ENCODE data around the gene HJV.

HJV gene

DNA sequence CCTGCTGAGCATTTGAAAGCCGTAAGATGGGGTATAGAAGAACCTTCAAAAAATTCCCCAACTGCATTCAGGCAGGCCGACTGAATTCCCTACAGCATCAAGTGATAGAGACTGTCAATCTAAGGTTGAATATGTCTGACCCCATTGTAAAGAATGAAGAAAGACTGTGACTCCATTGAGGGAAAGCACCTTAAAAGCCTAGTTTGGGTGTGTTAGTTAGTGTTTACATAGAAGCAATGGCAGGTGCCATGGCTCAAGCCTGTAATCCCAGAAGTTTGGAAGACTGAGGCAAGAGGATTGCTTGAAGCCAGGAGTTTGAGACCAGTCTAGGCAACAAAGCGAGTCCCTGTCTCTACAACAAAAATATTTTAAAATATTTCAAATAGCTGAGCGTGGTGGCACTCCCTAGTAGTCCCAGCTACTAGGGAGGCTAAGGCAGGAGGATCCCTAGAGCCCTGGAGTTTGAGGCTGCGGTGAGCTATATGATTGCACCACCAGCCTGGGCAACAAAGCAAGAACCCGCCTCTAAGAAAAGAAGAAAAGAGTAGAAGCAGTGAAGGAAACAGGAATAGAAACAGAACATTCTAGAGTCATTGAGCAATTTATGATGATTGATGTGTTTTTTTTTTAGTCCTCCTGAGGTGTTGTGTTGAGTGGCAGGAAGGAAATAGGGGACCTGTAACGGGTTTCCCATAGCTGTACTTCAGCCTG, 41.6 kb downstream of the HJV start:
- TF ChIP-seq TAF1 (IDR thresholded peaks at IDR 0.05; ENCODE audit: low read depth, low read length) (no peak), SPI1 (IDR thresholded peaks at IDR 0.05; ENCODE audit: low read depth, low read length) (peak; percentile 26), POLR2A (IDR thresholded peaks at IDR 0.05; ENCODE audit: low read depth, low read length) (no peak)
- DNase-seq (ENCODE audit: insufficient read length, low spot score) (no peak), FAIRE-seq (no peak)

DNA sequence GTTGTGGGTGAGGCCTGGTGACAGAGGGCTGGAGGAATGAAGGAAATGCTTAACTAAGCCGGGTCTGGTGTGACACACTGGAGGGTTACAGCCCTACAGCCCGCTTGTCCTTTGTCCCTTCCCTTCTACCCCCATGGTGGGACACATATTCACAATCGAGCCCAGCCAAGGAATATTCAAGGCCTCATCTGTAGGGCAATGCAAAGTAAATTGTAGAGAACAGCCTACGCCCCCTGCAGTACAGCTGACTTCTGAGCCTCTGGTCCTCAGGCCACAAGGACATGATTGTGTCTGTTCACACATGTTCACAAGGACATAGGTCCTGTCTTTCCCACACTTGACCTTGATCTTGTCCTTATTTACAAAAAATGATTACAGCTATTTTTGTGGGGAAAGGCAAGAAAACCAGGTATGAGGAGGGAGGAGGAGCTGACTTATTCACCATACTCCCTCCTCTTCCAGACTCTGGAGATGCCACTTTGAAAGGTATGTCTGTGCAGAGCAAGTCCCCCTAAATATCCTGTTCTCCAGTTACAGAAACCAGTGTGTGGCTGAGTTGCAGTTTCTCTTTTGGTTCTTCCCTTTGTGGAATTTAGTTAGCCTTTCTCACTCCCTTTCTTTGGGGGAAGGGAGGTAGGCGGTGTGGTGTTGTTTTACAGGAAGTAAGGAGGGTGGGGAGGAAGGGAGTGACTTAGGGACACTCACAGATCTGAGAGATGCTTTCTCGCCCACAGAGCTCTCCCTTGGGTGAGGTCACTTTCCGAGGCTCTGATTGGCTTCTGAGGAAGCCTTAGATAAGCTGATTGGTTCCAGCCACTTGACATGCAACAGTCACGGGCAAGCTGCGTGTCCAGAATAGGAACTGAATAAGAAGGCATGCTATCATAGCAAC, 42.4 kb downstream of the HJV start:
- TF ChIP-seq TAF1 (IDR thresholded peaks at IDR 0.05; ENCODE audit: low read depth, low read length): no peak
- peak; percentile 75 for TF ChIP-seq SPI1 (IDR thresholded peaks at IDR 0.05; ENCODE audit: low read depth, low read length)
- peak; percentile 52; the same call in 1 of the 2 replicates for TF ChIP-seq POU2F2 (IDR thresholded peaks at IDR 0.05; ENCODE audit: low read depth, low read length)
- FAIRE-seq (peak; percentile 87), DNase-seq (ENCODE audit: insufficient read length, low spot score) (no peak)

DNA sequence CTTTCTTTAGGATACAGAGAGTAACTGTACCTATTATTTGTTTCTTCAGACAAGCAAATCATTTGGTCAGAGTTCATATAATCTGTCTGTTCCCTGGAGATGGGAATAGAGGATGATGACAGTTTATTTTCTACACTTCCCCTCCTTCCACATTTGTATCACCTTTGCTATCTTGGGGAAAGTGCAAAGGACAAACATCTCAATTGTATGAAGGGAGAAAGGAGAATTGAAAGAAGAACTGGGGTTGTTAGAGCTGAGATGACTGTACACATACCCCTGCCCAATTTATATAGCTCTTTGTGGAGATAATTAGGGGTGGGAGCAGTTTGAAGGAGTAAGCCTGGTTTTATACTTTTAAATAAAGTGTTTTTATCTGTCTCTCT, 43.1 kb downstream of the HJV start:
- TF ChIP-seq POU2F2 (IDR thresholded peaks at IDR 0.05; ENCODE audit: low read depth, low read length) (no peak), POLR2A (IDR thresholded peaks at IDR 0.05; ENCODE audit: low read depth, low read length) (no peak), TAF1 (IDR thresholded peaks at IDR 0.05; ENCODE audit: low read depth, low read length) (no peak), PAX5 (IDR thresholded peaks at IDR 0.05; ENCODE audit: insufficient read depth, low read length, severe bottlenecking) (no peak), SPI1 (IDR thresholded peaks at IDR 0.05; ENCODE audit: low read depth, low read length) (peak; percentile 91)
- no peak for FAIRE-seq
- DNase-seq (ENCODE audit: insufficient read length, low spot score): no peak

DNA sequence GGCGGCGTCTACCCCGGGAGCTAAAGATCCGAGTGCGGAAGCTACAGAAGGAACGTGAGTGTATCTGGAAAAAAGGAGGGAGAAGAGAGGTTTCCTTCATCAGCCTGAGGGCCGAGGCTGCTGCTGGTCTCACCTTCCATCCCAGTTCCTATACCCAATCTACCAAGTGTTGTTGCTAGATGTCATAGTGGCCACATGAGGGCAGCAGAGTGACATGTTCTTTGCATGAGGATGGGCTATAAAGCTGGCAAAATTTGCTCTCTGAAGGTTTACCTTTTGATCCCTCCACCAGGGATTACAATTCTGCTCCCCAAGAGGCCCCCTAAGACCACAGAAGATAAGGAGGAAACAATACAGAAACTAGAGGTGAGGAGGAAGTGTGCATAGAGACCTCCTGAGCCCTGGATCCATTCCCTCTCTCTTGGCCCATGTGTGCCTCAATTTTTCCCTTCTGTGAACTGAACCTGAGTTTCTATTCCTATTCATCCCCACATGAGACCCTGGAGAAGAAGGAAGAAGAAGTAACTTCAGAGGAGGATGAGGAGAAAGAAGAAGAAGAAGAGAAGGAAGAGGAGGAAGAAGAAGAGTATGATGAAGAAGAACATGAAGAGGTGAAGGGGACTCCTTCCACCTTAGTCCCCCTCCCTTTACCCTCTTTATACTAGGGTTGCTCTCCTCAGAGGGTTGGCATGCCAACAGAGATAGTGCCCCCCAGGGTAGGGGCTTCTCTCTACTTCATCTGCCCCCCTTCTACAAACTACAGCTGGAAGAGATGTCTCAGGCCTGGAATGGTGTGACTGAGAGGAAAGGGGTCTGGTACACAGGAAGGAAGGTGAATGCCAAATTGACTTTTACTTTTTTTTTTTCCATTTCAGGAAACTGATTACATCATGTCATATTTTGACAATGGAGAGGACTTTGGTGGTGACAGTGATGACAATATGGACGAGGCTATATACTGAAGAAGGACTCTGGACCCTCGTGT, 43.8 kb downstream of the HJV start:
- DNase-seq (ENCODE audit: insufficient read length, low spot score) (peak; percentile 66), FAIRE-seq (peak; percentile 89)
- TF ChIP-seq PAX5 (IDR thresholded peaks at IDR 0.05; ENCODE audit: insufficient read depth, low read length, severe bottlenecking) (no peak), POLR2AphosphoS5 (IDR thresholded peaks at IDR 0.05; ENCODE audit: low read depth, low read length) (no peak), POLR2A (IDR thresholded peaks at IDR 0.05; ENCODE audit: low read depth, low read length) (no peak), SPI1 (IDR thresholded peaks at IDR 0.05; ENCODE audit: low read depth, low read length) (no peak), POU2F2 (IDR thresholded peaks at IDR 0.05; ENCODE audit: low read depth, low read length) (no peak)

DNA sequence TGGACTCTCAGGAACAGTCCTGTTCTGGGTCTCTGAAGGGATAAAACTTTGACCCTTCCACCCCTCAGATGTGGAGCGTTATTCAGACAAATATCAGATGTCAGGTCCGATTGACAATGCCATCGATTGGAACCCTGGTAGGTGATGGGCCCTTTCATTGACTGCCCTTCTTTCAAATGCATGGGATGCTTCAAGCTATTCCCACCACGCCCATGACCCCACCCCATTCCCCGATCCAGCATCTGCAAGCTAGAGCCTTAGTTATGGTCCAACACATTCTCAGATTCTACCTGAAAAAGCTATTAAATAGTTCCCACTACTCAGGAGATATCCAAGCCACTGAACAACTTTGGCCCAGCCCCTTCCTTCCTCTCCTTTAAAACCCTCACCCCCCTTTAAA, 44.5 kb downstream of the HJV start:
- TF ChIP-seq POU2F2 (IDR thresholded peaks at IDR 0.05; ENCODE audit: low read depth, low read length) (no peak), SPI1 (IDR thresholded peaks at IDR 0.05; ENCODE audit: low read depth, low read length) (no peak), POLR2A (IDR thresholded peaks at IDR 0.05; ENCODE audit: low read depth, low read length) (no peak), TAF1 (IDR thresholded peaks at IDR 0.05; ENCODE audit: low read depth, low read length) (no peak), POLR2AphosphoS5 (IDR thresholded peaks at IDR 0.05; ENCODE audit: low read depth, low read length) (no peak), PAX5 (IDR thresholded peaks at IDR 0.05; ENCODE audit: insufficient read depth, low read length, severe bottlenecking) (no peak)
- FAIRE-seq: no peak
- DNase-seq (ENCODE audit: insufficient read length, low spot score): no peak

DNA sequence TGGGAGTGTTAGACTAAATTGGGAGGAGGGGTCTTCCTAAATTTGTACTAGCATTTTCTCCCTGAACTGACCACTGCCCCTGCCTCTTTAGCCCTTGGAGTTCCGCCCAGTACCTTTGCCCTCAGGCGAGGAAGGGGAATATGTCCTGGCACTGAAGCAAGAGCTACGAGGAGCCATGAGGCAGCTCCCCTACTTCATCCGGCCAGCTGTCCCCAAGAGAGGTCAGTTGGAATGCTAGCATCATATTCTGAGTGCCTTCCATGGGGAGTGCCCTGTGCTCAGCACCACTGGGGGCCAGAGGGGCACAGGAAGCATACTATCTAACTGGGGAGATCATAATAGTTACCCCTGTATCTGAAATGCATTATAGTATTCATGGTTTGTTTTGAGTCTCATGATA, 46.3 kb downstream of the HJV start:
- no peak for DNase-seq (ENCODE audit: insufficient read length, low spot score)
- TF ChIP-seq PAX5 (IDR thresholded peaks at IDR 0.05; ENCODE audit: insufficient read depth, low read length, severe bottlenecking): no peak
- no peak for TF ChIP-seq POLR2A (IDR thresholded peaks at IDR 0.05; ENCODE audit: low read depth, low read length)
- TF ChIP-seq POLR2AphosphoS5 (IDR thresholded peaks at IDR 0.05; ENCODE audit: low read depth, low read length): no peak
- no peak for TF ChIP-seq POU2F2 (IDR thresholded peaks at IDR 0.05; ENCODE audit: low read depth, low read length)
- no peak for TF ChIP-seq SPI1 (IDR thresholded peaks at IDR 0.05; ENCODE audit: low read depth, low read length)
- no peak for TF ChIP-seq TAF1 (IDR thresholded peaks at IDR 0.05; ENCODE audit: low read depth, low read length)
- FAIRE-seq: no peak

DNA sequence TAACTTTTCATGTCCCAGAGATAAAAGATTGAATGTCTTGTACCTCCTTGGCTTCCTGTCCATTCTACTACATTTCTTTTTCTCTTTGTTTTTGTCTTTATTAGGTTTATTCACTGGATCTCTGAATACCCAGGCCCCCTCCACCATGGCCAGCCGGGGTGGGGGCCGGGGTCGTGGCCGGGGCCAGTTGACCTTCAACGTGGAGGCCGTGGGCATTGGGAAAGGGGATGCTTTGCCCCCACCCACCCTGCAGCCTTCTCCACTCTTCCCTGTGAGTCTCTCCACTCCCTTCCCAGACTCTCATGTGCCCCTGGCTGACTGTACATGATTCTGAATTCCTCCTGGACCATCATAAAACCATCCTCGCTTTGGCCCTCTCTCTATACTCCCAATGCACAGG, 46.8 kb downstream of the HJV start:
- DNase-seq (ENCODE audit: insufficient read length, low spot score) (no peak), FAIRE-seq (no peak)

DNA sequence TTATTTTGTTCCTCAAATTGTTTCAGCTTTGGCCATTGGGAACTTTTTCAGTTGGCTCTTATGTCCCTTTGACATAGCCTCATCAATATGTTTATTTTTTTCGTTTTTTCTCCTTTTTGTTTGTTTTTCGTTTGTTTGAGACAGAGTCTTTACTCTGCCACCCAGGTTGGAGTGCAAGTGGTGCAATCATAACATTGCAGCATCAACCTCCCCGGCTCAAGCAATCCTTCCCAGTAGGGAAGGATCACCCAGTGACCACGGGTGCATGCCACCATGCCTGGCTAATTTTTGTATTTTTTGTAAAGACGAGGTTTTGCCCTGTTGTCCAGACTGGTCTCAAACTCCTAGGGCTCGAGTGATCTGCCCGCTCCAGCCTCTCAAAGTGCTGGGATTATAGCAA, 49.0 kb downstream of the HJV start:
- FAIRE-seq: no peak
- TF ChIP-seq TAF1 (IDR thresholded peaks at IDR 0.05; ENCODE audit: low read depth, low read length): no peak
- TF ChIP-seq POLR2A (IDR thresholded peaks at IDR 0.05; ENCODE audit: low read depth, low read length): no peak
- no peak for TF ChIP-seq PAX5 (IDR thresholded peaks at IDR 0.05; ENCODE audit: insufficient read depth, low read length, severe bottlenecking)
- TF ChIP-seq POU2F2 (IDR thresholded peaks at IDR 0.05; ENCODE audit: low read depth, low read length): no peak
- no peak for TF ChIP-seq POLR2AphosphoS5 (IDR thresholded peaks at IDR 0.05; ENCODE audit: low read depth, low read length)
- TF ChIP-seq SPI1 (IDR thresholded peaks at IDR 0.05; ENCODE audit: low read depth, low read length): no peak
- DNase-seq (ENCODE audit: insufficient read length, low spot score): no peak

More for the DNA sequence above, 46.8 kb downstream of the HJV start:
- no peak for TF ChIP-seq POU2F2 (IDR thresholded peaks at IDR 0.05; ENCODE audit: low read depth, low read length)

Measured in GM12891 (cell line).